MM.1S (cell line): ENCODE measurements around the gene LINGO4.

Experiments
- DNase-seq: peaks from one replicate; pipeline ENCODE4 v3.0.0-alpha.2; 2015
- H2AFZ ChIP-seq: fragments of 300-600 bp; sonication (generic); 2 replicates; pipeline ENCODE4 v1.6.0; 2016; ENCODE audit warnings: antibody characterized with exemption, low read length
- H3F3A ChIP-seq: fragments of 300-600 bp; sonication (generic); 2 replicates; pipeline ENCODE4 v1.6.1; 2016; ENCODE audit warnings: mild to moderate bottlenecking, antibody characterized with exemption, low read length, moderate library complexity, mixed read lengths; ENCODE audit not compliant: insufficient read depth
- H3K27ac ChIP-seq: fragments of 300-600 bp; sonication (generic); 2 replicates; pipeline ENCODE4 v1.5.1; 2016; ENCODE audit warnings: mild to moderate bottlenecking, low read length
- H3K27me3 ChIP-seq: fragments of 300-600 bp; sonication (generic); replicated peaks from 2 replicates; pipeline ENCODE4 v1.6.0; 2016; ENCODE audit warnings: low read length; ENCODE audit not compliant: insufficient read depth
- H3K36me3 ChIP-seq: fragments of 300-600 bp; sonication (generic); replicated peaks from 2 replicates; pipeline ENCODE4 v1.6.1; 2016; ENCODE audit warnings: mild to moderate bottlenecking, low read length, mixed read lengths; ENCODE audit not compliant: insufficient read depth
- H3K4me1 ChIP-seq: fragments of 300-600 bp; sonication (generic); 2 replicates; pipeline ENCODE4 v1.6.1; 2016; ENCODE audit warnings: low read length, mixed read lengths
- H3K4me2 ChIP-seq: fragments of 300-600 bp; sonication (generic); 2 replicates; pipeline ENCODE4 v1.6.0; 2016; ENCODE audit warnings: low read depth, low read length
- H3K4me3 ChIP-seq: fragments of 300-600 bp; sonication (generic); 2 replicates; pipeline ENCODE4 v1.5.1; 2016; ENCODE audit warnings: low read length, mixed read lengths
- H3K79me2 ChIP-seq: fragments of 300-600 bp; sonication (generic); 2 replicates; pipeline ENCODE4 v1.6.1; 2016; ENCODE audit warnings: mixed run types, low read length, mixed read lengths
- H3K9ac ChIP-seq: fragments of 300-600 bp; sonication (generic); 2 replicates; pipeline ENCODE4 v1.6.1; 2016; ENCODE audit warnings: low read length, mixed read lengths
- H3K9me2 ChIP-seq: fragments of 300-600 bp; sonication (generic); replicated peaks from 2 replicates; pipeline ENCODE4 v1.6.1; 2016; ENCODE audit warnings: mild to moderate bottlenecking, low read length, mixed read lengths; ENCODE audit not compliant: insufficient read depth
- H3K9me3 ChIP-seq: fragments of 300-600 bp; sonication (generic); replicated peaks from 2 replicates; pipeline ENCODE4 v1.6.1; 2016; ENCODE audit warnings: mild to moderate bottlenecking, low read length, mixed read lengths; ENCODE audit not compliant: insufficient read depth
- H4K20me1 ChIP-seq: fragments of 300-600 bp; sonication (generic); 2 replicates; pipeline ENCODE4 v1.6.1; 2016; ENCODE audit warnings: mild to moderate bottlenecking, low read length, moderate library complexity, mixed read lengths; ENCODE audit not compliant: insufficient read depth
- EZH2 ChIP-seq: fragments of 300-600 bp; sonication (generic); optimal IDR thresholded peaks from 2 replicates; pipeline ENCODE3; 2017; ENCODE audit warnings: low read depth, mild to moderate bottlenecking, antibody characterized with exemption, low read length, mixed read lengths
- EZH2phosphoT487 ChIP-seq: fragments of 300-600 bp; sonication (generic); IDR thresholded peaks from 2 replicates; pipeline ENCODE4 v1.6.1; 2018; ENCODE audit warnings: antibody characterized with exemption, low read length
- TF ChIP-seq, protein P1 (sequence below): fragments of 300-600 bp; sonication (generic); IDR thresholded peaks from 2 replicates; pipeline ENCODE4 v1.5.1; 2016; ENCODE audit warnings: antibody characterized with exemption, low read length, mixed read lengths

The LINGO4 gene

DNA sequence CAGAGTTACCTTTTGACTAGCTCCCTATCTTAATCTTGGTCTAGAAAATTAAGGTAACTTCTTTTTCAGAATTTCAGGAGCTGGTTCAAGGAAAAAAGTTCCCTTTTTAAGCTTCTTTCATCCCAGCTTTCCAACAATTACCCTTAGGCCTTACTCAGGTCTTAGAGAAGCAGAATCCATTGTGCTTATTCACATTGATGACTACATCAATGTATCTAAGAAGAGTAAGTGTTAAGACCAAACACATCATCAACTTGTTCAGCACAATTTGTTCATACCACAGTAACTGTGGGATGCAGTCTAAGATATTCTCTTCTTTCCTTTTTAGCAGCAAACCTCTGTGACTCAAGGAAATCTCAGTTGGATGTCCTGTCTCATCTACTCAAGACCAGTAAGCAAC is 46.0 kb downstream of the LINGO4 start:
- Histone ChIP-seq H3K4me1 (peaks cover 12% of the 10 kb centered on the region), H3K4me2 (no peak overlapping the region), H3K27me3 (no peaks in the 10 kb centered on the region), H3K9ac (no peak overlapping the region), H3K4me3 (no peak overlapping the region), H3K9me2 (no peaks in the 10 kb centered on the region), H3K9me3 (no peaks in the 10 kb centered on the region), H3K27ac (no peak overlapping the region), H3K36me3 (no peaks in the 10 kb centered on the region; the same call in 1 of the 2 replicates), H2AFZ (no peak overlapping the region), H4K20me1 (no peaks in the 10 kb centered on the region), H3F3A (peaks cover 4% of the 10 kb centered on the region; the same call in 1 of the 2 replicates), H3K79me2 (peaks cover 30% of the 10 kb centered on the region)
- DNase-seq = no peak
- TF ChIP-seq EZH2 (no peak), EZH2phosphoT487 (no peak)
- TF ChIP-seq, protein P1, sequence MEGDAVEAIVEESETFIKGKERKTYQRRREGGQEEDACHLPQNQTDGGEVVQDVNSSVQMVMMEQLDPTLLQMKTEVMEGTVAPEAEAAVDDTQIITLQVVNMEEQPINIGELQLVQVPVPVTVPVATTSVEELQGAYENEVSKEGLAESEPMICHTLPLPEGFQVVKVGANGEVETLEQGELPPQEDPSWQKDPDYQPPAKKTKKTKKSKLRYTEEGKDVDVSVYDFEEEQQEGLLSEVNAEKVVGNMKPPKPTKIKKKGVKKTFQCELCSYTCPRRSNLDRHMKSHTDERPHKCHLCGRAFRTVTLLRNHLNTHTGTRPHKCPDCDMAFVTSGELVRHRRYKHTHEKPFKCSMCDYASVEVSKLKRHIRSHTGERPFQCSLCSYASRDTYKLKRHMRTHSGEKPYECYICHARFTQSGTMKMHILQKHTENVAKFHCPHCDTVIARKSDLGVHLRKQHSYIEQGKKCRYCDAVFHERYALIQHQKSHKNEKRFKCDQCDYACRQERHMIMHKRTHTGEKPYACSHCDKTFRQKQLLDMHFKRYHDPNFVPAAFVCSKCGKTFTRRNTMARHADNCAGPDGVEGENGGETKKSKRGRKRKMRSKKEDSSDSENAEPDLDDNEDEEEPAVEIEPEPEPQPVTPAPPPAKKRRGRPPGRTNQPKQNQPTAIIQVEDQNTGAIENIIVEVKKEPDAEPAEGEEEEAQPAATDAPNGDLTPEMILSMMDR = no peak

DNA sequence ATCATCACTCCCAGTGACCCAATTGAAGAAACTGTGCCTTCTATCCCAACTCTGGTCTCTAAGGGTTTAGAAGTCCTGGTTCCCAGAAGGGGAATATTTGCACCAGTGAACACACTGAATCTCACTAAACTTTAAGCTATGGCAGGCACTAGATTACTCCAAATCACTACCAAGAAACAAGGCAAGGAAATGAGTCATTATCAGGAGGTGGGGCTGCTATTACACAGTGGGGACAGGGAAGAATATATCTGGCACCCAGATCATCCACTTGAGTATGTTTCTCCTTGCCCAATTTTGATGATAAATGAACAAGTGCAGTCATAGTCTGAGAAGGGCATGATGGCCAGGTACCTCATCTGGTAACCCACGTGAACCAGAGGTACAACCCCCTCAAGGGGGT is 48.9 kb downstream of the LINGO4 start:
- TF ChIP-seq EZH2 (no peak), EZH2phosphoT487 (no peak)
- TF ChIP-seq, protein P1 = no peak
- H3K4me3 ChIP-seq = no peak overlapping the region
- DNase-seq = no peak

More for the DNA sequence above, 48.9 kb downstream of the LINGO4 start:
- Histone ChIP-seq H3K36me3 (no peaks in the 10 kb centered on the region; the same call in 1 of the 2 replicates), H3F3A (no peaks in the 10 kb centered on the region), H2AFZ (no peak overlapping the region), H3K9me3 (no peaks in the 10 kb centered on the region), H3K79me2 (peaks cover 5% of the 10 kb centered on the region; the same call in 1 of the 2 replicates), H3K27ac (no peak overlapping the region), H4K20me1 (no peaks in the 10 kb centered on the region), H3K27me3 (no peaks in the 10 kb centered on the region), H3K4me1 (no peaks in the 10 kb centered on the region), H3K4me2 (no peak overlapping the region), H3K9me2 (no peaks in the 10 kb centered on the region), H3K9ac (no peak overlapping the region)
